GM12865 (cell line): ENCODE data around the gene INSYN2B.

Experiments used
- DNase-seq: peaks from one replicate; pipeline ENCODE4 v3.0.0; 2010; ENCODE audit warnings: low read depth
- H3K4me3 ChIP-seq: 2 replicates; pipeline ENCODE4 v1.5.1; 2011; ENCODE audit warnings: mild to moderate bottlenecking, low read depth, low read length, control low read depth
- TF ChIP-seq, protein P1 (sequence below): IDR thresholded peaks from 2 replicates; pipeline ENCODE4 v1.5.1; 2011; ENCODE audit warnings: low read length, control low read depth, low read depth, inconsistent platforms; ENCODE audit not compliant: insufficient read depth; ENCODE audit errors: missing control alignments

The INSYN2B gene

DNA sequence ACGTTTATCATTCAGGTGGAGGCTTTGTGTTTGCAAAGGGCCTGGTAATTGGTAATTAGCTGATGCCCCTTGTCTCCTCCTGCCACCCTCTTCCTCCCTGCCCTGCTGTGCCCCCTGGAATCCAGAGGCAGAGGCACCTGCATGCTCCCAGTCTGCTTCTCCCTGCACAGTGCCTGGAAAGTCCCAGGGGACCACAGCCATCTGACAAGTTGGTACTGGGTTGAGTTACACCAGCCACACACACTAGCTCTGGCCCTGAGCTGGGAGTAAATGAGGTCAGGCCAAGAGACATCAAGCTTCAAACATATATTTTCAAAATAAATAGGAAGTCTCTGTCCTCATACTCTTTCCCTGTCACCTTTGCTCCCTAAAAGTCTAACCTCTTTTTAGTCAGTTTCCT lies 56.3 kb downstream of the INSYN2B start:
- H3K4me3 ChIP-seq = no peak overlapping the region
- TF ChIP-seq, protein P1, sequence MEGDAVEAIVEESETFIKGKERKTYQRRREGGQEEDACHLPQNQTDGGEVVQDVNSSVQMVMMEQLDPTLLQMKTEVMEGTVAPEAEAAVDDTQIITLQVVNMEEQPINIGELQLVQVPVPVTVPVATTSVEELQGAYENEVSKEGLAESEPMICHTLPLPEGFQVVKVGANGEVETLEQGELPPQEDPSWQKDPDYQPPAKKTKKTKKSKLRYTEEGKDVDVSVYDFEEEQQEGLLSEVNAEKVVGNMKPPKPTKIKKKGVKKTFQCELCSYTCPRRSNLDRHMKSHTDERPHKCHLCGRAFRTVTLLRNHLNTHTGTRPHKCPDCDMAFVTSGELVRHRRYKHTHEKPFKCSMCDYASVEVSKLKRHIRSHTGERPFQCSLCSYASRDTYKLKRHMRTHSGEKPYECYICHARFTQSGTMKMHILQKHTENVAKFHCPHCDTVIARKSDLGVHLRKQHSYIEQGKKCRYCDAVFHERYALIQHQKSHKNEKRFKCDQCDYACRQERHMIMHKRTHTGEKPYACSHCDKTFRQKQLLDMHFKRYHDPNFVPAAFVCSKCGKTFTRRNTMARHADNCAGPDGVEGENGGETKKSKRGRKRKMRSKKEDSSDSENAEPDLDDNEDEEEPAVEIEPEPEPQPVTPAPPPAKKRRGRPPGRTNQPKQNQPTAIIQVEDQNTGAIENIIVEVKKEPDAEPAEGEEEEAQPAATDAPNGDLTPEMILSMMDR = no peak

DNA sequence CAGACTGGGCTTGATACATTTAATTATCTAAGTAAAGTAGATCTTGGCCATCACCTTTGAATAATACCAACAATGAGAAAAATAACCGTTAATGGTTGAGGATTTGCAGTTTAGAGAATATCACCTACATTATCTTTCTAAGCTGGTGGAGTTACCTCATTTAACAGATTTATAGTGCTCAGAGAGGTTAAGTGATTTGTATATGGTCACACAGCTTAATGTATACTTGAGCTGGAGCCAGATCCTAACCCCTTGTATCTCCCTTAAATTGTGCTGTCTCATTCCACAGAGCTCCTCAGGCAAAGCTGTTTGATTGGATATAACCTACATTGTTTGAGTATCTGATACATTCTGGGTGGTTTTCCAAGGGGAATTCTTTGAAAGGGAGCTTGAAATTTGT lies 57.8 kb downstream of the INSYN2B start:
- no peak for DNase-seq
- TF ChIP-seq, protein P1 = no peak
- H3K4me3 ChIP-seq = no peak overlapping the region

More for the DNA sequence above, 56.3 kb downstream of the INSYN2B start:
- peak; percentile 60 for DNase-seq

GRCh38 chr5:169921949-169922348 lies 58.3 kb downstream of the INSYN2B start:
- no peak for DNase-seq
- TF ChIP-seq, protein P1 = no peak
- H3K4me3 ChIP-seq = no peak overlapping the region

- no peak overlapping the region for H3K4me3 ChIP-seq
- TF ChIP-seq, protein P1 = no peak
- no peak for DNase-seq
These were observed 58.9 kb downstream of the INSYN2B start for GRCh38 chr5:169921384-169921783.

- TF ChIP-seq, protein P1 = no peak
- no peak for DNase-seq
- no peak overlapping the region for H3K4me3 ChIP-seq
These were observed 59.8 kb downstream of the INSYN2B start for GRCh38 chr5:169920474-169920873.

DNA sequence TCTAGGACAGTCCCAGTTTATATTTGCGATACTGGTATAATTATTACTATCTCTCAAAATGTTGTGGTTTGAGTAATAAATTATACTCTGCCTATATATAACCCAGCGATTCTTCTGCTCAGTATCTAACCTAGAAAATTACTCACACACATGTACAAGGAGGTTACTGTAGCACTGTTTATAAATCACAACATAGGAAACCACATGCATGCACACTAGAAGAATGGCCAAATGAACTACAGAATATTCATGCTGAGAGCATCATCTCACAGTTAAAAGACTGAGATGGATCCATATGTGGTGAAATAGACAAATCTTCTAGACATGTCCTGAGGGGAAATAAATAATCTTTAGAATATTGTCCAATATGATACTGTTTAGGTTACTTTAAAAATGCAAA lies 62.1 kb downstream of the INSYN2B start:
- DNase-seq = no peak
- TF ChIP-seq, protein P1 = no peak

DNA sequence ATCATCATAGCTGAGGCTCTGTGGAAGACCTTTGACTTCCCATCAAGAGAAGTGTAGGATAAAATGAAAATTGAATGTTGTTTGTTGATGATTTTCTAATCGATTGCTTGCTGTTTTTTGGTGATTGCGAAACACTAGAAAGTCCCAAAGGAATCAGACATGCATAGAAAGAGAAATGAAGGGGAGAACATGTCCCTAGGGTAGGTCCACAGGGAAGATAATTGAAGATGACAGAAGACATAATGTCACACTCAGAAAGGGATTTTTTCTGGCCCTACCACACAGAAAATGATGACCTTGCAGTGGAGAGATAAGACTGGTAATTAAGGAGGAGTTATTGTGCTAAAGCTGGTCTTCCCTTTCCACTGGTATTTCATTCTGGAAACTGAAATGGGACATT lies 62.8 kb downstream of the INSYN2B start:
- no peak overlapping the region for H3K4me3 ChIP-seq
- TF ChIP-seq, protein P1 = no peak
- DNase-seq = no peak

More for the DNA sequence above, 62.1 kb downstream of the INSYN2B start:
- no peak overlapping the region for H3K4me3 ChIP-seq
